ENCODE measurements around the gene CLSTN3.
"Not testable (repeated sequence)": the region's sequence is repeated elsewhere in the genome, so short reads cannot be mapped to it uniquely, and the experiment has no call there.

The CLSTN3 gene

DNA sequence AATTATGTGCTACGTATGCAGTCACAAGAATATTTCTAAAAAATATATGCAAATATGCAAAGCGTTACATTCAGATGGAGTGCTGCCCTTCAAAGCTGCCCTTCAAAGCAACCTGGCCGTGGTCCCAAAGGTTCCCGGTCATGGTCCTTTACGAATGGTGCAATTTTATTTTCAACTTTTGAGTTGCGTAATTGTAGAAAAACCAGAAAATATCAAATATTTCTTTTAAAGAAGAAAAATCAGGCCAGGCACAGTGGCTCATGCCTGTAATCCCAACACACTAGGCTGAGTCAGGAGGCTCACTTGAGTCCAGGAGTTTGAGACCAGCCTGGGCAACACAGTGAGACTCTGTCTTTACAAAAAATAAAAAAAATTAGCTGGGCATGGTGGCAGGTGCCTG lies 21.4 kb downstream of the CLSTN3 start:
- no peak for DNase-seq

DNA sequence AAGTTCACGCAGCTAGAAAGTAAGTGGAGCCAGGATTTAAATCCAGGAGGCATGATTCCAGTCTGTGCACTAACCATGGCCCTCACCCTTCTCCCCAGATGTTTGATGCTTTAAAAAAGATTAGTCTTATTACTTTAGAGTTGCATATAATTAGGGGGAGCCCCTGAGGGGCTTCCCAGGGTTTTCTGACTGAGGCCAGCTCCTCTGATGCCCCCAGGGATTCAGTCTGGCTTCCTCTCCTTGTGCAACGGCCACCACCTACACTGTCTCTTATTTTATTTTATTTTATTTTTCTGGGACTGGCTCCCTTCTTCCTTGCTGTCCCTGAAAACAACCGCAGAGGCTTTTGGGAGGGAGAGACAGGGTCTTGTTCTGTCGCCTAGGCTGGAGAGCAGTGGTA lies 22.6 kb downstream of the CLSTN3 start:
- DNase-seq = no peak

DNA sequence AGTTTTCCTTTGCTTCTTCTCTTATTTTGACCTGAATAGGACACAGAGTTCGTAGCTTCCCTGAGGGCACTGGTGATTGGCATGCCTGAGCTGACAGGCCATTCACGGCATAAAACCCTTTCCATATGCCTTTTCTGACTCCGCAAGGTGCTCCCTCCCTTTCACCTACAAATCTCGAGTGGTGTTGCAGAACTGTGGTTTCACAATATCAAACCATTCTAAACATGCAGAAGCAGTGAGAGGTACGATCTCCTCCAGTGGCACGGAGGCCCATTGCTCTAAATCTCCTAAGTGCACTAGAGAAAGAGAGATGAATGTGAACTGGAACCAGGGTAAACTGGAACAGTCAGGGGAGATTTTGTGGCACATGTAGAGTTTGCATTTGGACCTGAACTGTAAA lies 23.9 kb downstream of the CLSTN3 start:
- DNase-seq = no peak

DNA sequence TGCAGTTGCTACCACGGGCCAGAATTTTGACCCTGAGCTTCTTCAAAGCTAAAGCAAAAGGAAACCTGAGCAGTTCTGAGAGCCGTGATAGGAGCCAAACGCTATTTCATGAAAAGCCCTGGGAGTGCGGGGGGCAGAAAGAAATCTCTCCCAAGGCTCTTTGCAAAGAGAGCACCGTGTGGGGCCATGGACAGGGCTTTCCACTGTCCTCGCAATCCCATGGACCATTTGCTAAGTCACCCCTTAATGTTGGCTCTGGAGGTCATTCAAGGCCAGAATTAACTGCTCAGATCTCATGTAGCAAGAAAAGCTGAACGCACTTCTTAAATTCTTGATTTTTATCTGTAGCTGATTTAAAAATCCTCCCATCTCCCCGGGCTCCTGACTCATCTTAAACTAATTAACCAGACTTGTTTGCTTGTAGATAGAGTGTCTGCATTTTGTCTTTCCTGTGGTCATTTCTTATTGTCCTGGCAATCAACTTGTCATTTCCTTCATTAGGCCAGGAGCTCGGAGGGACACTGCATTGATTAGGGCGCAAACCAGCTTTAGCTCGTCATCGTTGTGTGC lies 24.8 kb downstream of the CLSTN3 start:
- DNase-seq = no peak

DNA sequence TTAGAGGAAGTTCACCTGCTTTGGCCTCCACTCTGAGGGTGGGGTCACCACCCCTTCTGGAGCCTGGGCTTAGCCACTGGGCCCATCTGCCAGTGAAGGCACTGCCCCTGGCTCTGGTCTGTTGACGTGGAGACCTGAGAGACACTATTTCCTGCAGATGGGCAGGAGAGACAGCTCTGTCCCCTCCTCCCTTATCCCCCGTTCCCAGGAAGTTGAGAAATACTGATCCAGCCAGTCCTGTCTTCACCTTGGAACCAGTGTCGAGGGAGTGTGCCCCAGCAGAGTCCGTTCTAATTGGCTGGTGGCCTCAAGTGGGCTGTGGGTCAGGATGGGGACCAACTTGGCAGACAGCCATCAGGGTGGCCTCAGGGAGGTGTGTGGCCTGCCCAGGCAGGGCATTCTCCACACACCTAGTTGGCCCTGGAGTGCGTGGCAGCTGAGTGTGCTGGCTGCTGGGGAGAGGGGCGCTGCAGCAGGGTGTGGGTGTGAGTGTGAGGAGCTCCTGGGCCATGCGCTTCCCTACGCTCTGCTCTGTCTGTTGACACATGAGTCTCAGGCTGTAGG lies 25.4 kb downstream of the CLSTN3 start:
- DNase-seq = no peak

DNA sequence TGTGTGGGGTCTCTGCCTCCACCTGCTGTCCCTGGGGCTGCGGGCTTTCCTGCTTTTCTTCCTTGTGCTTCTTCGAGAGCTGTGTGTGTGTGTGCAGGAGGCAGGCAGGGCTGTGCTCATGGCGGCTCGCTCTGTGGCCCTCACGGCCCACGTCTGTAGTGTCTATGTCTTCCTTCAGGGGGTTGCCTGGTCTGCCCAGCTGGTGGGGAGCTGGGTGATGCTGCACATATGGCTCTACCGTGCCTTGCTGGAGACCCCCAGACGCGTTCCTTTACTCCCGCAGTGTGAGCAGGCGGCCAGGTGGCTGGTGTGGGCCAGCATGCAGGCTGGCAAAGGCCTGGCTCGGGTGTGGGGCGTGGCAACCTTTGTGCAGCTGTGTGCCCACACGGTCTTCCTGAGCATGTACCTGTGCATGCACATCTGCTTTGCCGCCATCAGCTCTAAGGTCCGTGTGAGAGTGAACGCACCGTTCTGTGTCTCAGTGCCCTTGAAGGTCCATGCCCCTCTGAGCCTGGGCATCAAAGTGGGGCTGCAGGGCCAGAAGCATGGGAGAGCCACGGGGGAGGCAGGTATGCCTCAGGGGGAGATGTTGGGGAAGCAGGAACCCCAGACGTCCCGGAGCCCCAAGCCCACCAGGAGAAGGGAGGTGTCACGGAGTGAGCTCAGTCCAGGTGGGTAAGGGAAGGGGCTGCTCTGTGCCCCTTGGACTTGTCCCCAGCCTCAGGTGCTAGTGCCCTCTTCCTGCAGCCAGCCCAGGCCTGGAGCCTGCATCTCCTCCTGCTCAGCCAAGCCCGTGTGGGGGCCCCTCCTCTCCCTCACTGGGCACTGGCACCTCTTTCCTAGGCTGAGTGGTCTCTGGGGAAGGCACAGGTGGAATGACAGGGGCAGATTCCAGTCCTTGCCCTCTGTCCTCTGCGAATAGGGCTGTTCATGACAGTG lies 26.4 kb downstream of the CLSTN3 start:
- DNase-seq = no peak

DNA sequence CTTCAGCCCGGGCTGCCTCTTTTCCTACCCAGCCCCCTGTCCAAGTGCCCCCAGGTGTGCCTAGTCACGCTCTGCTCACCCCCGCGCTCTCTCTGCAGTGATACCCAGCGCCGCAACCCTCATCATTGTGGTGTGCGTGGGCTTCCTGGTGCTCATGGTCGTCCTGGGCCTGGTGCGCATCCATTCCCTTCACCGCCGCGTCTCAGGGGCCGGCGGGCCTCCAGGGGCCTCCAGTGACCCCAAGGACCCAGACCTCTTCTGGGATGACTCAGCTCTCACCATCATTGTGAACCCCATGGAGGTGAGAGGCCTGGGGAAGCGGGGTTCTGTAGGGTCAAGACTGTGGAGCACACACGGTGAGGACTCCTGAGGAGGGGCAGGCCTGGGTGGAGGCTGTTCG lies 27.2 kb downstream of the CLSTN3 start:
- DNase-seq = no peak

DNA sequence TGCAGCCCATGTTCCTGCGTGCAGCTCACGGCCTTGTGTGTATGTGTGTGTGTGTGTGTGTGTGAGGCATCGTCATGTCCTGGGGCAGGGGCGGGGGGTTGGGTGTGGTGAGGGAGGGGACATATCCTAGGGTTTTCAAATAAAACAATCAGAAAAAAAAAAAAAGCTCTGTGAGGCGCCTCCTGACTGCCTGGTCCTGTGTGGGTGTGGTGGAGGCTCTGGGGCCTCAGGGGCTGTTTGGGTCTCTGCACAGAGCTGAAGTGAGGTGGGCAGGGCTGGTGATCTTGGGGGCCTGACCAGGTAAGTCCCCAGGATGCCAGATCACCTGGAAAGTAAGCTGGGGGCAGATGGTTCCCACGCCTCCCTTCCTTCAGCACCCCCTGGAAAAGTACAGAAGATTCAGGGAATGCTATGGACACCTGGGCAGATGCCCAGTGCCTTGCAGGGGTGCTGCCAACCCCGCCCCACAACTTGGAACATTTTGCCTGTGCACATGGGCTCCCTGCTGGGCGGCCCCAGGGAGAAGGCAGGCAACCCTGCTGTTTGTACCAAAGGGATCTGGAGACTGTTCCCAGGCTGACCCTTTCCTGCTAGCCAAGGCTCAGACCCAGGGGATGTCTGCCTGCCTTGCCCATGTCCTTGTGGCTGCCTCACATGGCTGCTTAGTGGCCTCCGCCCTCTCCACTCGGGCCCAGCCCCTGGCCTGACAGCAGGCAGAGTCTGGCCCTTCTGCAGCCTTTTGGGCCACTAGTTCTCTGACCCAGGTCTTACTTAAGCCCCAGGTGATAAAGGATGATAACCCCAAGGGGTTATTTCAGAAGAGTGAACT lies 28.8 kb downstream of the CLSTN3 start:
- no peak for DNase-seq

DNA sequence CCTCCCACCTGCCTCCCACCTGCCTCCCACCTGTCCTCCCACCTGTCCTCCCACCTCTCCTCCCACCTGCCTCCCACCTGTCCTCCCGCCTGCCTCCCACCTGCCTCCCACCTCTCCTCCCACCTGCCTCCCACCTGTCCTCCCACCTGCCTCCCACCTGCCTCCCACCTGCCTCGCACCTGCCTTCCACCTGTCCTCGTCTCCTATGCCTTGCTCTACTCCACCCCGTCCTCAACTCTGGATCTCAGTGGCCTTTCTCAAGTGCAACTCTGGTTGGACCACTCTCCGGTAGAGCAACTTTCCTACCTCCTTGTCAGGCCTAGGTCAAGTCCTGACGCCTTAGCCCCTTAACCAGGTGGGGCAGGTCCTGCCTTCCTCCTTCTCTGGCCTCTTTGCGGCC lies 30.0 kb downstream of the CLSTN3 start:
- no peak for DNase-seq

DNA sequence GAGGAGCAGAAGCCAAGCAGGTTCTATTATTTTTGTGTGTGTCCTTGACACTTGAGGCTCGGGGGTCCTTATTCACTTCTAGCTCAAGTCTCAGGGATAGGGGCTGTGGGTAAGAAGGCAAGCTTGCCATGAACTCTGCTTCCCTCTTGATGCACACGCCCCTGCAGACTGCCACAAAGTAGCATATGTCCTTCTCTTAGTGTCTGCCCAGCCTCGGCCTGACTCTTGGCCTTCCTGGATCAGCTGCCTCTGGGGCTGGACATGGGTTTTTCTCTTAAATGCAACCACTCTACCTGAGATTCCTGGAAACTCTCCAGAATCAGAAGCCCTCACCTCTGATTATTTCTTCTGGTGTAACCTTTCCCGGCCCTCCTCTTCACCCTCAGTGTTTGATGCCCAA lies 31.2 kb downstream of the CLSTN3 start:
- no peak for DNase-seq

DNA sequence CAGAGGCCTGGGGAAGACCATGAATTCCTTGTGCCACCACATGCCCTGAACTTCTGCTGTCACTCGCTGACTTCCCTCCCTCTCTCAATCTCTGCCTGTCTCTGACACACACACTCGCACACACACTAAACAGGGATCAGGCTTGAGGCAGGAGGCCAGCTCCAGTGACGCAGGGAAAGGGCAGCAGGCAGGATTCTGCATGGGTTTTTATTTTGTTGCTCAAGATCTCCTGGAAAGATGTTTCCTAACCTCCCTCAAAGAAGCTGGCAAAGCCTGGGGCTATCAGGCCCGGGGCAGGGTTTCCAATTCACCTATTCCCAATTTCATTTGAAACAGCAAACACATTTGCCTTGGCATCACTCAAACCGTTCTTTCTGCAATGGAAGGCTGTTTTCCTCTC lies 31.6 kb downstream of the CLSTN3 start:
- no peak for DNase-seq

DNA sequence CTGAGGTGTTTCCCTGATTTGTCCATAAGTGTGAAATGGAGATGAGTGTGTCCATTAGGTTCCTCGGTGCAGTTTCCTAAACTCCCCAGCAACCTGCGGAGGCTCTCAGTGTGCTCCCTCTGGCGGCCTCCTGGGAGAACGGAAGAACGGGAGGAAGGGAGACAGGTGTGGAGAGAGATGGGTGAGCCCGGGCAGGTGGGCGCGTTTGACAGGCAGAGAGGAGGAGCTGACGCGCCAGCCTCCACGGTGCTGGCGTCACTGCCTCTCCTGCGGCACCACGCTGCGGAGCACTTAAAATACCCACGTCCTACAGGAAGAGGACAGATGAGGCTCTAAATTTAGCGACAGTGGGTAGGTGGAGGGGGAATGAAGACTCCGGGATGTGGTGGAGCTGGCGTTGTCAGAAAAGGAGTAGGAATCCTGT lies 32.5 kb downstream of the CLSTN3 start:
- DNase-seq = peak in 3 of 4 experiments; percentile 6 to 19 (median 13)

DNA sequence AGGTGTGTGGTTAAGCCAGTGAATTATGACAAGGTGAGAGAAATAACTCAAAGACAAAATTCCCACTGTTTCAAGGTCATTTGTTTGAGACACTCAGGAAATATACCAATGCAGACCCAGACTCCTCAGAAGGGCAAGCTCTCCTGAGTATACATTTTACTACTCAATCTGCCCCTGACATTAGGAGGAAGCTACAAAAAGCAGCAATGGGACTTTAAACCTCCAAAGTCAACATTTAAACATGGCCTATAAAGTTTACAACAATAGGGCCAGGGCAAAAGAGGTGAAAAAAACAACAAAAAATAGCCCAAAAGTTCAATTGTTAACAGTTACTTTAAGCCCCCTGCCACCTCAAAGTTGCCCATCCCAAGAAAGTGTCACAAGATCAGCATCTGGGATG lies 39.8 kb downstream of the CLSTN3 start:
- no peak for DNase-seq

DNA sequence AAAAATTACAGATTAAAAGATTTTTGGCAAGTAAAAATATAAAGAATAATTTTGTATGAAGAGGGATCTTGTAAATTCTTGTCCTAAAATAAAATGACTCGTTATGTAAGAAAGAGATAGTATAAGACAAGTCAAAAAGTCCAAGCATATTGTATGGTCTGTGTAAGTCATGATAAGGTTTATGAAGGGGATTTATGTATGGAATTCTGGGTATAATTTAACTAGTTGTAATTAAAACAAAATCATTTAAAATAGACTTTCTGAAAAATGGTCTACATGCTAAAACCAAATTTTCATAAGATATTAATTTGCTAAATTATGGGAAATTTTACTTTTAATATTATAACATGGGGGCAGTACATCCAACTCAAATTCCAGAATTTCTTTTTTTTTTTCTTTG lies 41.7 kb downstream of the CLSTN3 start:
- DNase-seq = no peak

DNA sequence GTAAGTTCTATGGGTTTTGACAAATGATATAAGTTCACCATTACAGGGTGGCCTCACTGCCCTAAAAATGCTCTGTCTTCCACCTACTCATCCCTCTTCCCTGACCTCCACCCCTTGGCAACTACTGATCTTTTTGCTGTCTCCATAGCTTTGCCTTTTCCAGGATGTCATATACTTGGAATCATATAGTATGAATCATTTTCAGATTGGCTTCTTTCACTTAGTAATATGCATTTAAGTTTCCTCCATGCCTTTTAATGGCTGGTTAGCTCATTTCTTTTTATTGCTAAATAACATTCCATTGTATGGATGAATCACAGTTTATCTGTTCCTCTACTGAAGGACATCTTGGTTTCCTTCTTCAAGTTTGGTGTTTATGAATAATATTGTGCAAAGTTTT lies 45.3 kb downstream of the CLSTN3 start:
- no peak for DNase-seq

DNA sequence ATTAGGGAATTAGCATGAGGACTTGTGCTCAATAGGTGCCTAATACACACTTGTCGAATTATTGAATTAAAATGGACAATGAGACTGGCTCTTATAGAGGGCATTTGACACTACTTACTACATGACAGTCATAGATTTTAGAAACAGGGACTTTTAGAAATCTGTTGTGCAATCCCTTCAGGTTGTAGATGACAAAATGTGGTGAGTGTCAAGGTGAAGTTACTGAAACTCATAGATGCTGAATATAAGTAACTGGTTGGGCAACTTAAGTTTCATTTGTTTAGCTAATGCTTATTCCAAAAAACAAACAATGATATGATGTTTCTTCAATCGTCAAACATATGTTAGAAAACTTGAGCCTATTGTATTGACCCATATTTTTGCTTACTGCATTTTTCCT lies 46.4 kb downstream of the CLSTN3 start:
- no peak for DNase-seq

DNA sequence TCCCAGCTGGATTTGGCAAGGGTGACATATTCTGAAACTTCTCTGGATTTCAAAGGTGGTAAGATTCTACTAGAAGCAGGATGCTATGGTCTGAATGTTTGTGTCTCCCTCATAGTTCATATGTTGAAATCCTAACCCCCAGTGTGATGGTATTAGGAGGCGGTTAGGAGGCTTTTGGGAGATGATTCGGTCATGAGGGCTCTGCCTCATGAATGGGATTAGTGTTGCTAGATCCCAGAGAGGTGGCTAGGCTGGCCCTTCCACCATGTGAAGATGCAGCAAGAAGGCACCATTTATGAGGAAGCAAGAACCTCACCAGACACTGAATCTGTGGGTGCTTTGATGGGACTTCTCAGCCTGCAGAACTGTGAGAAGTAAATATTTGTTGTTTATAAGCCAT lies 48.3 kb downstream of the CLSTN3 start:
- DNase-seq = no peak

DNA sequence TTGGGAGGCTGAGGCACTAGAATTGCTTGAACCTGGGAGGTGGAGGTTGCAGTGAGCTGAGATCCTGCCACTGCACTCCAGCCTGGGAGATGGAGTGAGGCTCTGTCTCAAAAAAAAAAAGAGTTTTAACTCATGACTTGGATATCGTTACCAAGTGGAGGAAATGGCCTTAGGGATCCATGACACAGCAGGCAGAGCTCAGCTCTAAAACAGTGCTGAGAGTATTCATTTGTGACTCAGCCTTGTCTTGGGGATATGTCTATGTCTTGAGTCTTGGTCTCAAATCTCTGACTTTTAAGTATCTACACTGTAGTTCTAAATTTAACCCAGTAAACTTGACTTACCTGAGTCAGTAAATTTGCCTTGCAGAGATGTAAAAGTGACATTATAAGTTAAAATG lies 50.5 kb downstream of the CLSTN3 start:
- no peak for DNase-seq

DNA sequence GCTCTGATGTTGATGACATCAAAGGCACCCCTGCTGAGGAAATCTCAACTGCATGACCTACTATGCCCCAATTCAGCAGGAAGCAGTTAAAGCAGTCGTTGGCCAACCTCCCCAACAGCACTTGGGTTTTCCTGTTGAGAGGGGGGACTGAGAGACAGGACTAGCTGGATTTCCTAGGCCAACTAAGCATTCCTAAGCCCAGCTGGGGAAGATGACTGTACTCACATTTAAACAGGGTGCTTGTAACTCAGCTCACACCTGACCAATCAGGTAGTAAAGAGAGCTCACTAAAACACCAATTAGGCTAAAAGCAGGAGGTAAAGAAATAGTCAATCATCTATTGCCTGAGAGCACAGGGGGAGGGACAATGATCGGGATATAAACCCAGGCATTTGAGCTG lies 55.9 kb downstream of the CLSTN3 start:
- not testable (repeated sequence) for DNase-seq

DNA sequence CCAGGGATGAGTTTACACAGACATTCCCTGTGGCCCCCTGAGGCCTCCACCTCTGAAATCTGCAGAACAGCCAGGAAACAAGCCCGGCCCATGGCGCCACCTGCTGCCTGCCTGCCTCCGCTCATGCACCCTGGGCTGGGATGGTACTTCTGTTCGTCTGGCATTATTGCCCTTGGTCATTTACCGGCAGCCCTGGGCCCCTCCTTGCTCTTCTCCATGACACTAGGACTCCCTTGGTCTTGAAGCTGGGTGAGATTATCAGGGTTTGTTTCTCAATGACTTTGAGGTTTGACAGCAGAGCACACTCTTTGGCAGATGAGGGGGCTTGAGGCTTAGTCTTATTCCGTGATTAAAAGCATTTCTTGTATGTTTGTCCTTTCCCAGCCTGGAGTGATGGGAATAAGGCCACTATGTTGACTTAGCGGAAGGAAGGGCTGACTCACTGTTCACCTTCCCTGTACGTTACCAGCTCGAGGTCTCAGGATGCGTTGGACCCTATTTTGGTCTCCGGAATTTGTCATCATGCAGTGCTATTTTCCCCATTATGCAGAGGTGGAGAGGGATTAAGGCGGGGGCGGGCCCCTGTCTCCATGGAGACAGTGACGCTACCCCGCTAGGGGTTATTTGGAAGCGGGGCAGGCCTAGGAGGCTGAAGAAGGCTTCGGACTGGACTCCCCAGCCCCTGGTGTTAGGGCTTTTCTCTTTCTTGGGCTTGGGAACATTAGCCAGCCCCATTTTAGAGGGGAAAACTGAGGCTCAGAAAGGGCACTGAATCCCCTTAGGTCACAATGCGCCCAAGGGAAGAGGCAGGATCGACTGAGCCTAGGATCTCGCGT lies 58.6 kb downstream of the CLSTN3 start:
- peak; percentile 64 to 83 (median 74) for DNase-seq

DNA sequence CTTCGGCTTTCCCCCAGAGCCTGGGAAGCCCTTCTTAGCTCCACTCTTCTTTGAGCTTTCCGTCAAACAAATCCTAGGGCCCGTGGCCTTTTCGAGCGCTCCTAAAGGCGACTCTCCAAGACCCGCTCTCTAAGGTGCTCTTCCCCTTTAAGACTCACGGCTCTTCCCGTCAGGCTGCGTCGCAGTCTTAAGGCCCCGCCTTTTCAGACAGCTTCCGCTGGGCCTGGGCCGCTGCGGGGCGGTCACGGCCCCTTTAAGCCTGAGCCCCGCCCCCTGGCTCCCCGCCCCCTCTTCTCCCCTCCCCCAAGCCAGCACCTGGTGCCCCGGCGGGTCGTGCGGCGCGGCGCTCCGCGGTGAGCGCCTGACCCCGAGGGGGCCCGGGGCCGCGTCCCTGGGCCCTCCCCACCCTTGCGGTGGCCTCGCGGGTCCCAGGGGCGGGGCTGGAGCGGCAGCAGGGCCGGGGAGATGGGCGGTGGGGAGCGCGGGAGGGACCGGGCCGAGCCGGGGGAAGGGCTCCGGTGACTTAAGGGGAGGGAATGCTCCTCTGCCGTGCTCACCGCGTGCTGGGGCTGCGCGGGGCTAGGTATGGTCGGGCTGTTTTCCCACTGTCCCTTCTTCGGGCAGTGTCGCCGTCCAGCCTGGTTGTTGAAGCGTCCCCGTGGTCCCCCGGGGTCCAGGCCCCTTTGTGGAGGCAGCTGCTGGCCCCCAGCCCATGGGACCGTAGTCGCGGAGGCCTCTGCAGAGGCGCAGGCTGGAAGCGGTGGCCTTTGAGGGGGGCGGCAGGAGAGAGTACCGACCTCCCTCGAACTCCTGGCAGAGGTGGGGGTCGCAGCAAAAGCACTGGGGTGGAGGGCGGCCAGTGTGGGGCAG lies 59.5 kb downstream of the CLSTN3 start, which contains the start of gene PEX5:
PEX5 (plus strand) TSS at position 289 of the 870 bp plus-strand sequence. CDS start 692 bp downstream, outside the sequence.
- DNase-seq = peak; percentile 89 to 96 (median 94)
